Activated CD8-positive, alpha-beta memory T cell treated with anti-CD3 and anti-CD28 coated beads, Interleukin-2, amount 50 U/mL, for 48 hours (primary cell): ENCODE measurements around the gene SLC2A1.

Experiments used
- DNase-seq: peaks from one replicate; pipeline ENCODE4 v3.0.0-alpha.2; 2020

Gene SLC2A1

GRCh38 chr1:42979896-42980800, 21.5 kb upstream of the SLC2A1 start:
- DNase-seq = no peak

- no peak for DNase-seq
Observed at GRCh38 chr1:42979036-42979430, 20.4 kb upstream of the SLC2A1 start.

GRCh38 chr1:42978317-42979035, 19.8 kb upstream of the SLC2A1 start:
- no peak for DNase-seq

GRCh38 chr1:42977653-42978052, 19.0 kb upstream of the SLC2A1 start:
- no peak for DNase-seq

GRCh38 chr1:42975561-42976225, 17.0 kb upstream of the SLC2A1 start:
- DNase-seq = no peak

GRCh38 chr1:42974767-42975437, 16.2 kb upstream of the SLC2A1 start:
- DNase-seq = no peak

- DNase-seq = no peak
Observed at GRCh38 chr1:42973799-42974198, 15.1 kb upstream of the SLC2A1 start.

GRCh38 chr1:42973286-42973685, 14.6 kb upstream of the SLC2A1 start:
- DNase-seq = no peak

GRCh38 chr1:42971841-42972291, 13.2 kb upstream of the SLC2A1 start:
- no peak for DNase-seq

DNA sequence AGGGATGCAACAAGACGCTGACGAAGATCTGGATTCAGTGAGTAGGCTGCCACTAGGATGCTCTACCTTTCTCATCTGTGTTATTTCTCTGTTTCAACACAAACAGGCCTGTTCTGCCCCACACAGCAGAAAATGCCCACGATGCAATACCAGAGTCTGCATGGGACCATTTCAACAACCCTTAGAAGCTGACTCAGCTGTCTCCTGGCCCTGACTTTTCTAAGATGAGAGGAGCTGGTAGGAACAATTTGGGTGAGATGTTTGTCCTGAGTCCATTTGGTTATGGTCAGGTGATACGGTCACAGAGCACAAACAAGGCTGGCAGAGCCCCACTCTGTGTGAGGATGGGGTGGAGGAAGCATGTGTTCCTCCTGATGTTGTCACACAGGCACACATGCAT, 11.5 kb upstream of the SLC2A1 start:
- no peak for DNase-seq

DNA sequence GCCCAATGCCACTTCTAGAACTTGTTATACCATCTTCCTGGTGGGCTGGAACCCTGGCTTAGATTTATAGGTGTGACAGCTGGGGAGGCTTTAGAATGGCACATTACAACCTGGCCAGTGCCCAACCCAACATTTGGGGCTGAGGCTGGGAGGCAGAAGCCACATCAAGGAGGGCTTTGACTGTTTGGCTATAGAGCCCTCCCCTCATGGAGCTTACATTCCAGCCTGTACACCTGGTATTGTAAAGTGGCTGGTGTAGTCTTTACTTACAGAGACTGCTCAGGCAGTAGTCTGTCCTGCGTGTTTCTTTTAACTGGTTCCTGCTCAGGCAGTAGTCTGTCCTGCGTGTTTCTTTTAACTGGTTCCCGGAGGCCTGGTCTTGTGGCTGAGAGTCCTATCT, 10.0 kb upstream of the SLC2A1 start:
- no peak for DNase-seq

DNA sequence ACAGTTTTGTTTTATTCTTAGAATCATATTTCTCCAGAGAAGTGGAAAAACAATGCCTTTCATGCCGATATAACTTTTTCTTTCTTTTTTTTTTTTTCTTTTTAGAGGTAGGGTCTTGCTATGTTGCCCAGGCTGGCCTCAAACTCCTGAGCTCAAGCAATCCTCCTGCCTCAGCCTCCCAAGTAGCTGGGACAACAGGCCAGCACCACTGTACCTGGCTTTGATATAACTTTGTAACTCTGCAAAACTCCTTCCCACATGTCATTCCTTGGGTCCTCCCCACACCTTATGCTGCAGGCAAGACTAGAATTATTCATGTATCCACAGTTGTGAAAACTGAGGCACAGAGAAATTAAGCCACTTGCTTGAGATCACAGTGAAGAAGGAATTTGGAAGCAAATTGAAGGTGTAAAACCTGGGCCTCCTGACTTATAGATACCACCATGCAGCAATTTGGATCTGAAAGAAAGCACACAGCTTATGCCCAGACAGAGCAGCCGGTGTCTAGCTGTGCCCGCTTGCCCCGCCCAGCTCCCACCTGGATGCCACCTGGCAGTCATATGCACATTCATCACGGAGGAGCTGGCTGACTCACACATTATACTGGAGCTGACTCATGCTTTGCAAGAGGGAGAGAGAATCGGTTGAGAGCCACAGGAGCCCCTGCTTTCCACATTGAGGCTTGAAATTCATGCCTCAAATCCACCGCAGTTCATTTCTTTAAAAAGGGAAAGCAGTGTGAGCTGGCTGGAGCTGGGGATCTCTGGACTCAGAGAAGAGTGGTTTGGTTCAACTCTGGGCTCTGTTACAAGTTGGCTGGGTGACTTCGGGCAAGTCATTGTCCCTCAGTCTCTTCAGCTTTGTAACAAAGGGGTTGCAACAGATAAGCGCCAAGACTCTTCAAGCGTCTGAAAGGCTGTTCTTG, 8.3 kb upstream of the SLC2A1 start:
- DNase-seq = no peak

GRCh38 chr1:42965378-42965777, 6.7 kb upstream of the SLC2A1 start:
- DNase-seq = no peak

- no peak for DNase-seq
Observed at GRCh38 chr1:42964044-42964812, 5.6 kb upstream of the SLC2A1 start.

GRCh38 chr1:42963378-42964043, 4.8 kb upstream of the SLC2A1 start:
- DNase-seq = no peak

DNA sequence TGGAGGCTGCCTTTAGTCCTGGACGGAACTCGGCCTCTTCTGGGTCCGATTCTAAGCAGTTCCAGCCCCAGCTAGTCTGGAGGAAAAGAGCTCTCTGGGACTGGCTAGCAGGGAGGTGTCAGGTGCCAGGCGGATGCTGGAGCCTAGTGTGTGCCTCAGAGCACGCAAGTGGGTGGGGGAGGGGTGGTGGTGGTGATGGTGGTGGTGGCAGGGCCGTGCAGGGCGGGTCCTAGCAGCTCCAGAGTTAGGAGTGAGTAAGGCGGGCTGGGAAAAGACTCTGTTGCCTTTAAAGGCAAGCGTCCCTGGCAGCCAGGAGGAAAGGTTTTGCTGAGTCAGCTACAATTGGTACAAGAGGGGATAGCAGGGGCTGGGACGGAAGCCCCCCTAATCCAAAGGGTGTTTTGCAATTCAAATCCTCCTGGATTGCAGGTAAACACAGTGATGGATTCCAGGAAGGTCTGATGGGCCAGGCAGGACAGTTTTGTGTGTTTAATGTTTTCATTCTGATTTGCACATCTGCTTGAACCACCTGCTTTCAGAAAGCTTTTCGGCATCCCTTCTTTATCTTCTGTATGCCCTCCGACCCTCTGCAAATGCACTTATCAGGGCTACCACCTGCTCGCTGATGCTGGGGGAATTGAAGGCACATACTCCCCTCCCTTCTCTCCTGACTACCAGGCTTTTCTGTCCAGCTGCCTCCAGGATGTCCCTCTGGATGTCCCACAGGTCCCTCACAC, 4.1 kb upstream of the SLC2A1 start:
- no peak for DNase-seq

DNA sequence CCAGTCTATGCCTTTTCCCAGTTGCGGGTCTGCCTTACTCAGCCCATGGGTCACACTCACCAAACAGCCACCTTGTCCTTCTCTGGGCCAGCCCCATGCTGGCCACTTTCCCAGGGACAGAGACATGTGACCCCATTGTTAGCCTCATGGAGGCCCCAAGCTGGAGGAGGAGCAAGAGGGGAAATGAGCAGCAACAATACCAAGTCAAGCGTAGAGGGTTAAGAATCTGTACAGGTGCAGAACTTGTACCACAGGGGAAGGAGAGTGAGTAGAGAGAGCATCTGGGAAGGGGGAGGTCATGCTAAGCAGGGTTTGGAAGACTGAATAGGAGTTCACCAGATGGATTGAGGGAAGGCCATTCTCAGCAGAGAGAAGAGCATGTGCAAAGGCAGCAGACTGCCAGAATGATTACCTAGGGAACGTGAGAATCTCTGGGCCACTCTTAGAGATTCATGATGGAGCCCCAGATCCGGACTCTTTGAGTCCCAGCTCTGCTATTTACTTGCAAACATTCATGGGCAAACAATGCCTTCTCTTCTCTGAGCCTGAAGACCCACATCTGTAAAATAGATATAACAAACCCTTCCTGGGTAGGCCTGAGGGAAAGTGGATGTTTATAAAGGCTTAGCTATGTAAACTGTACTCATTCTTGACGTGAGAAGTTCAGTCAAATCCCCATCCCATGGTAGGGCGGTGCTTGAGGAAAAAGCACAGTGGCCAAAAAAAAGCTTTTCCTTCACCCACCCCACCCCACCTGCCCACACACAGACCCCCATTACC, 2.8 kb upstream of the SLC2A1 start:
- DNase-seq = no peak

DNA sequence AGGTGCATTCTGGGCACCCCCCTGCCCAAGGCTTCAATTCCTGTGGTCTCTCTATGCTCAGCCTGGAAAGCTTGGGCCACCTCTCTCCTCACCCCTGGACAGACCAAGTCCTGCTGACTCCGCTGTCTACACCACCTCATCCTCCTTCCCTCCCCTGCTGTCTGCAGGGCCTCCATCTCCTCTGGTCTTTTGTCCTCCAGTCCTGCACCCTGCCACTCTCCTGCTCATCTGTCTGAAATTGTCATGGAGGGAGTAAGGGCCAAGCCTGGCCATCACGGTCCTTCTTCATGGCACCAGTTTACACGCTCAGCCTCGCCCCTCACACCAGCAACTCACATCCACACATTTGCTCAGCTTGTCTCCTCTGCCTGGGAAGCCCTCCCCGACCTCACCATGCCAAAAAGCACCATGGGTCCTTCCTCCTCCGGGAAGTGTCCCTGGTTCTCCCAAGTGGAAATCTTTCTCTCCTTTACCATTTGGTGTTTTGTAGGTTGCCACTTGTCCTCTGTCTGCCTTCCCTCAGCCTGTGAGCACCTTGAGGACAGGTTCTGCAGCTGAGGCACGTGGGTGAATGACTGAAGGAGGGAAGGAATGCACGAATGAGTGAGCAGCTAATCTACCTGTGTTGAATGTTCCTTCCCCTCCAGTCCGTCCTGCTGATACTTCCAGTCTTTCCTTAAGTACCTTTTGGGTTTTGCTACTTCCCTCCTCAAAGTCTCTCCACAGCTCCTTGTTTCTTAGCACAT, 2.1 kb upstream of the SLC2A1 start:
- DNase-seq = no peak

DNA sequence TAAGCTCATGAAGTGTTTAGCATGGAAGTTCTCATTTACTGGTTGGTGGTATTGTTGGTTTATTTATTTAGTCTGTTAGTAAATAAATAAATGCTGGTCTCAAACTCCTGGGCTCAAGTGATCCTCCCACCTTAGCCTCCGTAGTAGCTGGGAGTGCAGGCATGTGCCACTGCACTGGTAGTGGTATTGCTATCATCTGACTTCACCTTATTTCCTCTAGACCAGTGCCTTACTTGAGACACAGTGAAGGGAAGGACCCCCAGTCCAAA, 1.4 kb upstream of the SLC2A1 start:
- DNase-seq = no peak
